ENCODE data around the gene KSR2.

- no peak for TF ChIP-seq CTCF (IDR thresholded peaks at IDR 0.05)
- TF ChIP-seq EP300 (IDR thresholded peaks at IDR 0.05): no peak
Measured at GRCh38 chr12:117774941-117775775, 193.6 kb downstream of the KSR2 start.

Measured in ovary (tissue), 3 donors.